ENCODE data around the gene LMF2. TPM values are rescaled to one million over a fixed set of nuclear protein-coding genes. Genes with fewer than 3 reads are reported as not detected.

LMF2 gene
- total RNA-seq, 1 experiment from 2014 or later = 37.3 TPM

- H3F3A ChIP-seq (ENCODE audit: insufficient read depth, low read depth) = peaks cover 62% of the 10 kb centered on the region
- H2AFZ ChIP-seq = peak overlapping the region; percentile 85
- intact Hi-C loops (cut with micrococcal nuclease; ENCODE audit: unreplicated experiment) = loop anchor here (2.0 kb wide), 2 partner anchors 57 to 95 kb away; partner anchors contain the start of gene CHKB
- no peaks in the 10 kb centered on the region for H3K9me2 ChIP-seq (ENCODE audit: insufficient read depth)
- peaks cover 23% of the 10 kb centered on the region for H3K79me2 ChIP-seq (ENCODE audit: low read depth)
- DNase-seq = peak; percentile 62 to 76
- H3K27ac ChIP-seq = peak overlapping the region; percentile 56
- H3K4me3 ChIP-seq = peak overlapping the region; percentile 96
- H3K27me3 ChIP-seq (ENCODE audit: insufficient read depth, low read depth) = no peaks in the 10 kb centered on the region
- BruUV-seq (replicated peaks) = no TSS peak
- no peak for TF ChIP-seq EZH2 (IDR thresholded peaks at IDR 0.05; ENCODE audit: low read depth)
- TF ChIP-seq, protein P1, sequence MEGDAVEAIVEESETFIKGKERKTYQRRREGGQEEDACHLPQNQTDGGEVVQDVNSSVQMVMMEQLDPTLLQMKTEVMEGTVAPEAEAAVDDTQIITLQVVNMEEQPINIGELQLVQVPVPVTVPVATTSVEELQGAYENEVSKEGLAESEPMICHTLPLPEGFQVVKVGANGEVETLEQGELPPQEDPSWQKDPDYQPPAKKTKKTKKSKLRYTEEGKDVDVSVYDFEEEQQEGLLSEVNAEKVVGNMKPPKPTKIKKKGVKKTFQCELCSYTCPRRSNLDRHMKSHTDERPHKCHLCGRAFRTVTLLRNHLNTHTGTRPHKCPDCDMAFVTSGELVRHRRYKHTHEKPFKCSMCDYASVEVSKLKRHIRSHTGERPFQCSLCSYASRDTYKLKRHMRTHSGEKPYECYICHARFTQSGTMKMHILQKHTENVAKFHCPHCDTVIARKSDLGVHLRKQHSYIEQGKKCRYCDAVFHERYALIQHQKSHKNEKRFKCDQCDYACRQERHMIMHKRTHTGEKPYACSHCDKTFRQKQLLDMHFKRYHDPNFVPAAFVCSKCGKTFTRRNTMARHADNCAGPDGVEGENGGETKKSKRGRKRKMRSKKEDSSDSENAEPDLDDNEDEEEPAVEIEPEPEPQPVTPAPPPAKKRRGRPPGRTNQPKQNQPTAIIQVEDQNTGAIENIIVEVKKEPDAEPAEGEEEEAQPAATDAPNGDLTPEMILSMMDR (conservative IDR thresholded peaks at IDR 0.05) = peak; percentile 87
- peaks cover 24% of the 10 kb centered on the region for H4K20me1 ChIP-seq (ENCODE audit: insufficient read depth)
- POLR2A ChIA-PET (ENCODE audit: unreplicated experiment) = interaction anchor here (0.6 to 1.4 kb wide), 6 partner anchors 12 to 174 kb away, joined by 3 to 27 read pairs (median 4); partner anchors contain the start of genes LMF2 and NCAPH2
- peak overlapping the region; percentile 94 for H3K4me2 ChIP-seq
- no peaks in the 10 kb centered on the region for H3K9me3 ChIP-seq (ENCODE audit: insufficient read depth, low read depth)
- CTCF ChIA-PET = interaction anchor here (0.6 to 2.6 kb wide), 12 partner anchors 13 to 377 kb away, joined by 3 to 14 read pairs (median 4); partner anchors contain the start of genes LMF2 and SYCE3
- H3K4me1 ChIP-seq (replicated peaks; ENCODE audit: insufficient read depth) = peaks cover 23% of the 10 kb centered on the region
- H3K36me3 ChIP-seq (ENCODE audit: low read depth) = peaks cover 5% of the 10 kb centered on the region
These were observed 18.8 kb upstream of the LMF2 start for GRCh38 chr22:50526108-50526833.

- H3K4me1 ChIP-seq (replicated peaks; ENCODE audit: insufficient read depth) = peaks cover 23% of the 10 kb centered on the region
- peak overlapping the region; percentile 56 for H3K27ac ChIP-seq
- ChIA-PET CTCF (interaction anchor here (0.6 to 2.6 kb wide), 14 partner anchors 13 to 512 kb away, joined by 3 to 14 read pairs (median 4); partner anchors contain the start of genes LMF2 and SYCE3), POLR2A (ENCODE audit: unreplicated experiment) (interaction anchor here (0.6 to 1.4 kb wide), 7 partner anchors 12 to 595 kb away, joined by 3 to 27 read pairs (median 4); partner anchors contain the start of genes LMF2 and NCAPH2)
- peak overlapping the region; percentile 85 for H2AFZ ChIP-seq
- peaks cover 59% of the 10 kb centered on the region for H3F3A ChIP-seq (ENCODE audit: insufficient read depth, low read depth)
- H3K79me2 ChIP-seq (ENCODE audit: low read depth) = peaks cover 23% of the 10 kb centered on the region
- no TSS peak for BruUV-seq (replicated peaks)
- H4K20me1 ChIP-seq (ENCODE audit: insufficient read depth) = peaks cover 24% of the 10 kb centered on the region
- peak overlapping the region; percentile 96 for H3K4me3 ChIP-seq
- no peak for DNase-seq
- H3K36me3 ChIP-seq (ENCODE audit: low read depth) = peaks cover 5% of the 10 kb centered on the region
- H3K4me2 ChIP-seq = peak overlapping the region; percentile 94
- intact Hi-C loops (cut with micrococcal nuclease; ENCODE audit: unreplicated experiment) = loop anchor here (2.0 kb wide), 3 partner anchors 17 to 95 kb away; partner anchors contain the start of genes CHKB and NCAPH2
- H3K27me3 ChIP-seq (ENCODE audit: insufficient read depth, low read depth) = no peaks in the 10 kb centered on the region
- no peak for TF ChIP-seq EZH2 (IDR thresholded peaks at IDR 0.05; ENCODE audit: low read depth)
- TF ChIP-seq, protein P1 (conservative IDR thresholded peaks at IDR 0.05) = no peak
- no peaks in the 10 kb centered on the region for H3K9me2 ChIP-seq (ENCODE audit: insufficient read depth)
- no peaks in the 10 kb centered on the region for H3K9me3 ChIP-seq (ENCODE audit: insufficient read depth, low read depth)
These were observed 18.3 kb upstream of the LMF2 start for GRCh38 chr22:50525858-50526107.

DNA sequence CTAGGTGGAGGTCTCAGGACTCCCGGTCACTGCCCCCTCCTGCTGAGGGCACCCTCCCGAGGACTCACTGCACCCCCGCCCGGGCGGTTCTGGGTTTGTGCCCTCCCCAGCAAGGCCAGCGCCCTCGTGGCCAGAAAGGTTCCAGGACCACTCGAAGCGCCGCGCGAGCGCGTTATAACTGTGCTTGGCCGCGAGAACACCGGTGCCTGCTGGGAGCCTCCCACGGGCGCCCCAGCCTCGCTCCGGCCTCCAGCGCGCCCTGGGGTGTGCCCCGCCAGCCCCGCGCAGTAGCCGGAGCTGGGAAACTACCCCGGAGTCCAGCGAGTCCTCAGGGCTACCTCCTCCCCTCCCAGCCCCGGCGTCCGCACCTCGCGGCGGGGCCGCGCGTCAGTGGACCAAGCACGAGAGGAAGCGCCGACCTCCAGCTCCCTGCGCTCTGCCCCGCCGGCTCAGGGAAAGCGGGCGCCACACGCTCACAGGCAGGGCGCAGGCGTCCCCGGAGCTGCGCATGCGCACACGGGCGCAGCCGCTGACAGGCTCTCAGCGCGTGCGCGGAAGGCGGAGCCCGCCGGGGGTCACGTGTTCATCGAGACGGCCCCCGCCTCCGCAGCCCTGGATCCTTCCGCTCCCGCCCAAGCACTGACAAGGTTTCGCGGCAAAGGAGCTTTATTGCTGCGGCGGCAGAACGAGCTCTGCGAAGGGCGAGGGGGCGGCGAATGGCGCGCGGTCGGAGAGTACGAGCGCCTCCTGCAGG is 17.8 kb upstream of the LMF2 start, which contains the start of gene SCO2:
Gene SCO2, minus strand, starts transcription at position 495 of the 754 bp plus-strand sequence. CDS start 1,187 bp downstream, outside the sequence.
- Histone ChIP-seq H3K36me3 (ENCODE audit: low read depth) (peaks cover 5% of the 10 kb centered on the region), H3K4me3 (peak within 1 kb of the TSS; percentile 96), H4K20me1 (ENCODE audit: insufficient read depth) (peaks cover 24% of the 10 kb centered on the region), H3K4me1 (replicated peaks; ENCODE audit: insufficient read depth) (peaks cover 23% of the 10 kb centered on the region), H3F3A (ENCODE audit: insufficient read depth, low read depth) (peaks cover 55% of the 10 kb centered on the region), H3K27me3 (ENCODE audit: insufficient read depth, low read depth) (no peaks in the 10 kb centered on the region), H3K9me3 (ENCODE audit: insufficient read depth, low read depth) (no peaks in the 10 kb centered on the region), H3K79me2 (ENCODE audit: low read depth) (peaks cover 23% of the 10 kb centered on the region), H2AFZ (peak within 1 kb of the TSS; percentile 85), H3K4me2 (peak within 1 kb of the TSS; percentile 94), H3K27ac (peak within 1 kb of the TSS; percentile 56), H3K9me2 (ENCODE audit: insufficient read depth) (no peaks in the 10 kb centered on the region)
- peak; percentile 94 to 97 for DNase-seq
- POLR2A ChIA-PET (ENCODE audit: unreplicated experiment) = interaction anchor here (0.6 to 1.4 kb wide), 6 partner anchors 13 to 594 kb away, joined by 3 to 27 read pairs (median 4); partner anchors contain the start of genes LMF2 and NCAPH2
- intact Hi-C loops (cut with micrococcal nuclease; ENCODE audit: unreplicated experiment) = loop anchor here (2.0 kb wide), 1 partner anchor 16 kb away; the partner anchor contains the start of gene NCAPH2
- TF ChIP-seq, protein P1 (conservative IDR thresholded peaks at IDR 0.05) = peak; percentile 31; the same call in 1 of the 2 replicates
- TF ChIP-seq EZH2 (IDR thresholded peaks at IDR 0.05; ENCODE audit: low read depth) = no peak
- BruUV-seq (replicated peaks) = no TSS peak
- CTCF ChIA-PET = interaction anchor here (0.6 to 2.6 kb wide), 14 partner anchors 14 to 512 kb away, joined by 3 to 14 read pairs (median 4); partner anchors contain the start of genes LMF2 and SYCE3
